ENCODE results near the gene ZNF831.

Gene ZNF831

DNA sequence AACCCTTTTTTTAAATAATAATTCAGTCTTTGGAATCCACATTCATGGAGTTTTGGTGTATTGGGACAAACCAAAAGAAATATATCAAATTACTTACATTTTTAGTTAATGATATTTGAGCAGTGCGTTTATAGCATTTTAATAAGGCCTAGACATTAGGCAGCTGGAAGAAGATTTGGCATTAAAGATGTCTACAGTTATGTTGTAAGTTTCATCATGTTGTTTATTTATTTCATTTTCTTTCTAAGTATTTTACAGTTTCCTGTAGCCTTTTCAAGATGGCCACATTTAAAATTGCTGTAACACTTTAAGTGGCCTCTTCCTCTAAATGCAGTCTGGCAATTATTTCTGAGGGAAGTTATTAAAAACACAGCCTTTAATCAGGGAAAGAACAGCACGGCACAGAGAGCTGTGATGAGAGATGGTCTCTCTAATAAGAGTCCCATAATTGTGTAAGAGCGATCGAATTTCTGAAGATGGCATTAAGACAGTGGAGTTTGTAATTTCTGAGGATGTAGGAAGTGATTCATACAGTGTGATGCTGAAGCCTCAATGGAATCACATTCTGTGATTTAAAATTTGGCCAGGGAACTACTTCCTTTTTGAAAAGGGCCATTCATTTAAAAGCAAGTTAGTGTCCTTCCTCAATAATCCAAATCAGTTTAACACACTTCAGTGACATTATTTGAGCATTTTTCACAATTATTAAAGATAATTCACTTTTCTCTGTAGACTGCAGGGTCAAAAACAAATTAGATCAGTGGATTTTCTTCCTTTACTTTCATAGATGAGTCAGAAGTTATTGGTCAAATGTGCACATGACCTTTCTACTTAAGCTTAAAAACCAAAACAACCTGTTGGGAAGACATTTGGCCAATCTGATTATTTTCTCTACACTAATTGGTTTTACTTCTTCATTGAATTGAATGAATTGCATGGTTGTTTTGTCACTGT, 84.4 kb downstream of the ZNF831 start:
- DNase-seq (ENCODE audit: low read depth): no peak

DNA sequence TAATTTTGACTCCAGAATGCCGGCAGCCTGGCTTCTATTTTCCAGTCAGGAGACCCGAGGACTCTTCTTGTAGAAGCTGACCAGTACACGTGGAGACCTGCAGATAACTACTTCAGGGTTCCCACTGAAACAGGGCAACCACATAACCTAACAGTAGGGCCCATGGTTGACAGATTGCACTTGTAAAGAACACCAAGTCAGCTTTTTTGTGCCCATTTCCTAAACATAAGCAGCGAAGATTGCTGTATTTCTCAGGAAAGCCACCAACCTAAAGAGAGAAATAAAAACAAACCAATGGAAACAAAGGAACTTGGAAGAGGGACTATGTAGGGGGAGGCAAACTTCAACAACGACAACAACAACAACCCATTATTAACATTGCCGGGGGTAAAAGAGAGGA, 86.7 kb downstream of the ZNF831 start:
- DNase-seq (ENCODE audit: low read depth): no peak

DNA sequence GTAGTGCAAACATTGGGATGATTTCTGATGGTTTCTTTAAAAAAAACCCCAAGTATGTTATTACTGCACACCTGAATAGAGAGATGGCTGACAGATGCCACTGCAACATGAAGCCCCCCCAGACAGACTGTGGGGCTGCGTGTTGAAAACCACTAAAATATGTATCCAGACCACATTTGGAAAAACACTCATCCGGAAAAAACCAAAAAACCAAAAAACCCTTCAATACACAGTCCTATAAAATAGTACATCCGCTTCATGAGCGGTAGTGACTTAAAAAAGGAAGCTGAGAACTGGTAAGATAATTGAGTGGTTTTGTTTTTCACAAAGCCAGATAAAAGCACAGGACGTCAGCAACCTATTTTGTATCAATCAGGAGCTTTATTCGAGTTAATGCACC, 89.7 kb downstream of the ZNF831 start:
- DNase-seq (ENCODE audit: low read depth): no peak

DNA sequence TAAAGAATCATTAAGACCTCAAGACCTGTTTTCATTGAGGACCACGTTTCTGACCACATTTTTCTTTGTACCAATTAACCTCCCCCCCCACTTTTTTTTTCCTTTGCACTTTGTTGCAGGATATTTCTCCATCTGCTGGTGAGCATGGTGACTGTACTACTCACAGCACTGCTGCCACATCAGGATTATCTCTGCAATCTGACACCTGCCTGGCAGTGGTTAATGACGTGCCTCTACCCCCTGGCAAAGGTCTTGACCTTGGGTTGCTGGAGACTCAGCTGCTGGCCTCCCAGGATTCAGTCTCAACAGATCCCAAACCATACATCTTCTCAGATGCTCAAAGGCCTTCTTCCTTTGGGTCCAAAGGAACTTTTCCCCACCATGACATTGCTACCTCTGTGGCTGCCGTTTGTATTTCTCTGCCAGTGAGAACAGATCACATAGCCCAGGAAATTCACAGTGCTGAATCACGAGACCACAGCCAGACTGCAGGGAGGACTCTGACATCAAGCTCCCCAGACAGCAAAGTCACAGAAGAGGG, 90.2 kb downstream of the ZNF831 start:
- DNase-seq (ENCODE audit: low read depth): no peak

DNA sequence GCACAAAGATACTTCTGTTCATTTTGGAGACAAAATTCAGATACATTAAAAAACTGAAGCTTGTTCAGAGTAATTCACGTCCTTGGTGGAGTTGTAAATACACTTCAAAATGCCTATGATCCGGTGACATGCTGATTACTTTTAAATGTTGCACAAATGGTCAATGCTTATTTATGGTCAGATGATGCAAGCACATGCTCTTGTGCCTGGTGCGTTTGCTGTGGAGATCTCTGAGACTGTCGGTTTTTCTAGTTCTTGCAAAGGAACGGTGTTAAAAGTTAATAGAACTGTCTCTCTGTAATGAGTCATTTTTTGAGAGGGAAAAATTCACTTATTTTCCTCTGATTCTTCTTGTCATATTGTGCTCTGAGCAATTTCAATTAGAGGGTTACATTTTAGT, 91.6 kb downstream of the ZNF831 start:
- no peak for DNase-seq (ENCODE audit: low read depth)

DNA sequence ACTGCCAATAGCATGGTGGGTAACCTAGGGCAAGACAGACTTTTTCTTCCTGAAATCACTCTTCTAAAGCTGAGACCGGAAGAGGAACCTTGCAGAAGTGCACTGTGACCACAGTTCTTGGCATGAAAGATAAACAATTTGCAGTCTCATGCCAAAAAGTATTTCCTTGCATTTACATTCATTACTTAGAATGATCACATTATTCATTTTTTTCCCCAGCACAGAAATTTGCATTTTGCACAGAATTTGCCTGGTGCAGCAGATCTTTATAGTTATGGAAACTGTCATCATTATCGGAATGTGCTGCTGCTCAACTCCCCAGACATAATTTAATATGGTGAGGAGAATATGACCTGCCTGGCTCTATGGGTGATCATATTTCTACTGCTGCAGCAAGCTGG, 94.6 kb downstream of the ZNF831 start:
- no peak for DNase-seq (ENCODE audit: low read depth)

DNA sequence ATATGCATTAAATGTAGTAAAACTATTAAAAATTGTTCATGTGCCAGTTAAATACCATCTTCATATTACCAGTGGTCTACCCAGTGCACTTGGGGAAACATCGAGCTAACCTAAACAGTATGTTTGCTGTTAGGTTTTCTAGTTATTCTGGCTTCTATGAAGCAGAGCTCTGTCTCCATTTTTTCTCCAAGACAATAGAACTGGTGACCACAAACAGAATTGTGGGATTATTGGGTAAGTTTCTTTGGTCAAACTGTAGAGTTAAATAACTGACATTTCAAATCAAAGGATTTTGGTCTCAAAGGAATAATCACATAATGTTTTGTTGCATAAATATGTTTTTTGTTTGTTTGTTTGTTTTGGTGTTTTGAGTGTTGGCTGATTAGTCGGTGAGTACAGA, 96.3 kb downstream of the ZNF831 start:
- DNase-seq (ENCODE audit: low read depth): no peak

DNA sequence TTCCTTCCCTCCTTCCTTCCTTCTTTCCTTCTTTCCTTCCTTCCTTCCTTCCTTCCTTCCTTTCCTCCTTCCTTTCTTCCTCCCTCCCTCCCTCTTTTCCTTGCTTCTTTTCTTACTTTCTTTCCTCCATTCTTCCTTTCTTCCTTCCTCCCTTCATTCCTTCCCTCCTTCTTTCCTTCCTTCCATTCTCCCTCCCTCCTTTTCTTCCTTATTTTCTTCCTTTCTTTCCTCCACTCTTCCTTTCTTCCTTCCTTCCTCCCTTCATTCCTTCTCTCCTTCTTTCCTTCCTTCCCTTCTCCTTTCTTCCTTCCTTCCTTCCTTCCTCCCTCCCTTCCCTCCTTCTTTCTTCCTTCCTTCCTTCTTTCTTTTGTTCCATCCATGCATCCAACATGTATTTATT, 101.7 kb downstream of the ZNF831 start:
- DNase-seq (ENCODE audit: low read depth): no peak

DNA sequence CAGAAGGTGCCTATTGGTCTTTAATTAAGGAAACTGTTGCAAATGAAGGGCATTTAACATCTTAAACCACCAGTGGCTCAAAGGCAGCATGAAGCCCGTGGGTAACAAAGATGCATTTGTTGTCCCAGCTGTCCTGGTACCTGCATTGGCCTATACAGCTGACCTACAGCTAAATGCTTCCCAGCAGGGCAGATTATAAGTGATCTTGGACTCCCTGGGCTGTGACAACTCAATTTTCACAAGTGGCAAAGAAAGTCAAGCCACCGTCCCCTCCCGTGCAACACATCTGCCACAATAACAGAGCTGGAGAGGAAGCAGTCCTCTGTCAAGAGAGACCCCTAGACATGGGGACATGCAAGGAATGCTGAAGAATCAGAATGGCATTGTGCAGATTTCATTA, 105.2 kb downstream of the ZNF831 start:
- DNase-seq (ENCODE audit: low read depth): no peak

DNA sequence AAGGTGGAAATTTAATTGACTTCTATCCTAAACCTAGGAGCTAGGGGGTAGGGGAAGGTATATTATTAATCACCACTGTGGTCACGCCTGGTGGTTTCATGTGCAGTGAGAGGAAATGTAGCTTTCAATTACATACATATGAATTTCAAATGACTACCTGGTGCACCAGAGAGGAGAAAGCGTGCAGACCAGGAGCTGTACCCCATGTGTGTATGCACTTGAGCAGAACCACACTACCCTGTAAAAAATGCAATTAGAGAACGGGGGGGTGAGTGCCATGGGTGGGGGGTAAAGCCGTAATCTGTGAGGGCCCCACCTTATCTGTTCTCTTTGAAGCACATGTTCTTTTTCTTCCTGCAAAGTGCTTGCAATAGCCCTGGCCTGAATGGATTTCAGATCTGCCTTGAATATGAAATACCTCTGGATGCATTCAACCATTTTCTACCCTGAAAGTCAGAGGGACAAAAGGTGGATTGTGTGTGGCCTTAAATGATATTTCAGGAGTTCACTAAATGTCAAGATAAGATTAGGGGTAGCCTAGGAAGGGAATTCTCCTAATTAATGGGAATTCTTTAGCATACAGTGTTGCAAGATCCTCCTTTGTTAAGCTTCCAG, 105.9 kb downstream of the ZNF831 start:
- no peak for DNase-seq (ENCODE audit: low read depth)

DNA sequence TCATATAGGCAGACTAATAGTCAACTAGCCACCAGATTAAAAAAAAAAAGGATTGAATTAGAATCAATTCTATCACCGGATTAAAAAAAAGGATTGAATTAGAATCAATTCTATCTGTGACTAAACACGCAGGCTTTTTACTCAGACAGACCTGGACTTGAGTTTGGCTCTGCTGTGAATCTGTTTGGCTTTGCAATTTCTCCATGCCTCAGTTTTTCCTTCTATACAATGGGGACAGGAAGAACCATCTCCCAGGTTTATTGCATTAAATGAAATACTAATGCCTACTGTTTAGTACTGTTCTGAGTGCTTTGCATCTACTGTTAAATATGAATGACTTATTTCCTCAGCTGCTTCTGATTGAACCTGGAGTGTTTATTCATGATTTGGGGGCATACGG, 106.8 kb downstream of the ZNF831 start:
- no peak for DNase-seq (ENCODE audit: low read depth)

DNA sequence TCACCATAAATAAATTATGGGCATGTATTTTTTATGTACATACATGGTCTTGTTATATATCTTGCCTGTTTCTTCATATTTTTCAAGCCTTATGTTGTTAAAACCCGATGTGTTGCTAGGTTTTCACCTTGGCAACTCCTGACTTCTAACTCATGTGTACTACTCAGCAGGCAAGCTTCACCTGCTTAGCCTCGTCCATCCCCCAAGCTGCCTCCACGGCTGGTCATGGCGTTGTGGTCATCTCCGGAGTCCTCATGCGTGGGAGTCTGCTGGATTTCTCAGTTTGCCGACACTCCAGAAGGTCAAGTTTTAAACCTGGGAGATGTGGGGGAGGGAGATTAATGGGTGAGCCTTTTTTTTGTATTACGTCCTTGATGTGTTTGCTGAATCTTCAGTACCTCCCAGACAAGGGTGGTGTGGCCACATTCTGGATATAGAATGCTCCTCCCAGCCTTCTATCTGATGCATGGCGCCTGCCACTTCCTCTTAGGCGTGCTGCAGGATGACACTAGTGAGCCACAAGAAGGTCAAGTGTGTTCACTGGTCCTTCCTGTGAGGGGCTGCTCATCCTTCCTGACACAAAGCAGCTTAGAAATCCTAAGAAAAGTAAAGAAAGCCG, 110.2 kb downstream of the ZNF831 start:
- no peak for DNase-seq (ENCODE audit: low read depth)

DNA sequence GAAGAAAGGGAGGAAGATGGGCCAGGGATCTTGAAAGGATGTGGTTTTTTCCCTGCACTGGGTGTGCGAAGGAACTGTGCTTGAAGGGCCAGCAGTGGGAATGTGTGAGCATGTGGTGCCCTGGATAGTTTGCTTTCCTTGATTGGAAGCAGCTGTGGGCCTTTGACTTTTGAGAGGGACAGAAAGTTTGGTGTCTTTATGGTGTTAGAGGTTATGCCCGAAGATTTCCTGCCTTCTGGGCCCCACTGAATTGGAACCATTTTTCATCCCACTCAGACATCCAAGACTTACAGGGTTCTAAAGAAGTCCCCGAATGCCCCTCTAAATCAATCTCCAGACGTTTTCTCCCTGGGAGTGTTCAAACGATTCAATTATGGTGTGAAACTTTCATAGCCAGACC, 113.3 kb downstream of the ZNF831 start:
- DNase-seq (ENCODE audit: low read depth): no peak

DNA sequence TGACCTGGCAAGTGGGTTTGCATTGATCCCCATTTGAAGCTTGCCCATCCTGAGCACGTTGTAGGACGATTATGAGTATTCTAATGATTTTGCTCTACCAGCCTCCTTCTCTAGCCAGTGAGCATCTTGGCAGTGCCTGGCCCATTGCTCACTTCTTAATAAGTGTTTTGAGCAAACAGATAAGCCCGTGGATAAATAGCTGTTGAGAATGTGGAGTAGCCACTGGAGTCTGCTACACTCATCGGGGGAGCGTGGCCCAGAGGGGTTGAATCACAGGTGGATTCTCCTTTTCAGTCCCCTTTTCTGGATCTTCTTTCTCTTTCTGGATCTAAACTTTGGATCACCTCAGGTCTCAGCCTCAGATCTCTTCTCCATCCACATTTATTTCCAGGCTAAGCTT, 120.8 kb downstream of the ZNF831 start:
- no peak for DNase-seq (ENCODE audit: low read depth)

DNA sequence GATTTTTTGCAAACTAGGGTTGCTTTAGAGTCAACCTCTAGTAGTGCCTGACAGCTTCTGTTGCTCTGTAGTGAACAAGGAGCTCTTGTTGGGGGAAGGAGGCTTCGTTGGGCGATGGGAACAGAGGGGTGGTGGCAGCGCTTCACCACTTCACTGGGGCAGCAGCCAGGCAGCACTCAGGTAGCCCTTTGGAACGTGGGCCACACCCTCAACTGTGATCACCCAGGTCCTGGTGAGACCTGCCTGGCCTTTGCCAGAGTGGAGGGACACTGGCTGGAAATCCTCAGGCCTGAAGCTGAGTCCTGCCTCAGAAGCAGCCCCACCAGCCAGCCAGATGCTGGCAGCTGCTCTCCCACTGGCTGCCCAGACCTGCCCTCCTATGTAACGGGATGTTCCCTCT, 126.4 kb downstream of the ZNF831 start:
- no peak for DNase-seq (ENCODE audit: low read depth)

DNA sequence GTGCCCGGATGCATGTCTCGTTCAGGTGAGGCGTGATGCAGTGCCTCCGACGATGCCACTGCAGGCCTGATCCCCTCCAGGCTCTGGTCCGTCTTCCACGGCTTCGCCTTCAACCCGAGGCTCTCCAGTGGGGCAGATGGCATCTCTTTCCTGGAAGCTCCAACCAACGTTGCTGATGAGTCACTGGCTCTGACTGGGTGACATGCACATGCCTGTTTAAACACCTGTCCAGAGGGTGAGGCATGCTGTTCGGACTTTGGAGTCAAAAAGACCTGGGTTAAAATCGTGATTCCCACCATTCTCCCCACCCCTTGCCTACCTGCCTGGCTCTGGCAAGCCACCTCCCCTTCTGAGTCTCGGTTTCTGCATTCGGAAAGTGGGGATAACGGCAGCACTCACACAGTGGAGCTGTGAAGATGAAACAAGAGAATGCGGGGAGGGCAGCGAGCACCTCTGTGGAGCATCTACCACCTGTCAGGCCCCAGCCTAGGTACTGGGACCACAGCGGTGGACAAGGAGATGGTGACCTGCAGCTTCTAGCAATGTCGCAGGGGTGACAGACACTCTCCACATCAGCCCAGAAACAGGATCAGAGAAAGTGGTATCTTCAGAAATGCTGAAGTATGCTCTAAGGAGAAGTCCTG, 128.2 kb downstream of the ZNF831 start:
- no peak for DNase-seq (ENCODE audit: low read depth)

DNA sequence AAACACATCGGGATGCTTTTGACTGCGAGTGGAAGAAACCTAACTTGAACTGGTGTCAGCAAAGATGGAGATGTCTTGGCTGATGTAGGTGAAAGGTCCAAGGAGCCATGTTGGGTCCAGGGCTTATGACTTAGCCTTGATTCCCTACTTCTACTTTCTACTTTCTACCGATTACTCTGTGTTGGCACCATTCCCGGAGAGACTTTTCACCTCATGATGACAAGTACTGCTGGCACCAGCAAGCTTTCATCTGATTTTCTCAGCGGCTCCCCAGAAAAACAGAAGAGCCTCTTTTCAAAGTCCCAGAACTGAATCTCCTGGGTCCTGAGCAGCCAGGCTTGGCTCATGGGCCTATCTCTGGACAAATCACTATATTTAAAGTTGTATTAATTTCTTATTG, 131.9 kb downstream of the ZNF831 start:
- DNase-seq (ENCODE audit: low read depth): no peak

DNA sequence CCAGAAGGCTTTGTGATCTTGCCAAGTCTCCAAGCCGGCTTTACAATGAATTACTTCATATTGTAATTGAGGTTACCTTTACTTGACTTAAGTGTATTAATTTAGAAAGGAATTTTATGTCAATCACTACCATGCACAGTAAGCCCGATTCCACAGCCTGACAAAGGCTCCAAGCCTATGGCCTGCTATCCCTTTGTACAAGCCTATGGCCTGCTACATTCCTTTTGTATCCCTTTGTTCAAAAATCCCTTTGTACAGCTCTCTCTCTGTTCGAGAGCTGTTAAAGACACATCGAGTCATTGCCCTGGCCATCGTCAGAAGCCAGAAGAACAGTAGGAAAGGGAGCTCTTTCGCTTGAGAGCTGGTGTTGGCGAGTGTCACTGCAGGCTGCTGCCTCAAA, 134.1 kb downstream of the ZNF831 start:
- no peak for DNase-seq (ENCODE audit: low read depth)

DNA sequence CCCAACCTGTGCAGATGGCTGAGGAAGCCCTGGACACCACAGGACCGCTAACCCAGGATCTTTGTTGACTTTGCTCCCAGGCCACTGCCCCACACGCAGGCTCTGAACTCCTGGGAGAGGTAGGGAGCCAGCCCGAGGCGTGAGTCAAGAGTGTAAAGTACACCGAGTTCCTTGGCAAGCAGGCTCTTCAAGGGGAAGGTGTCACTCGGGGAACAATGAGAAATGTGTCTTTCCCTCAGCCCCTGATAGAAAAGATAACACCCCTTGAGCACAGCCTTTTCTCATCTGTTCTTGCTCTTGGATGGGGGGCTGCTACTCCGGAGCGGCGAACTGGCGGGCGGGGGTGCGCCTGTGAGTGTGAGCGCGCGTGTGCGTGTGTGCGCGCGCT, 136.3 kb downstream of the ZNF831 start:
- no peak for DNase-seq (ENCODE audit: low read depth)

DNA sequence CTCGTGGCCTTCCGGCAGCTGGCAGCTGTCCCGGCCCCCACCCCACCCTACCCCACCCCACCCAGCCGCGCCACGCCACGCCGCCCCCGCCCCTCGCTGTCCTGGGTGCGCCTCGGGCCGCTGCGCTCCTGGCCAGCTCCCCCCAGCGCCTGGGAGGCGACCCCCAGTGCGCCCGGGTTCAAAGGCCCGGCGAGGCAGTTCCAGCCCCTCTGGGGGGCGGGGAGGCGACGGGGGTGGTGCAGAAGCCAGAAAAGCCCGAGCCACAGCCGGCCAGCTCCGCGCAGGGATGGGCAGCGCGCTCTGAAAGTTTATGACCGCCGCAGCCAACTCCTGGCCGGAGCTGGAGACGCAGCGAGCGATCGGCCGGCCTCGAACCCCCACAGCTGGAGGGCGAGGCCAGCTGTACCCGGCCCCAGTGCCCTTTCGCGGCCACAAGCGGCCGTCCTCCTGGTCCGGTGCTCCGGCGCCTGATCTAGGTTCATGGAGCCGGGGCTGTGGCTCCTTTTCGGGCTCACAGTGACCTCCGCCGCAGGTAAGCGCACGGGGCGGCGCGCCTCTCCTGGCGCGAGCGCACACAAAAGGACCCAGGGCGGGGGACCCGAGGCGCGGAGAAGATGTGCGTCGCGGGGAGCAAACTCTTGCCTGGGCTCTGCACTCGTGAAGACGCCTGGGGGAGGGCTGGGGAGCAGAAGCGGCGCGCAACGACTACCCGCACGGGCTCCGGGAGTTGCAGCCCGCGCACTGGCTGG, 136.9 kb downstream of the ZNF831 start, which contains the start of gene EDN3:
TSS of gene EDN3 (plus strand) at position 279 of the 749 bp plus-strand sequence. CDS start at position 481, 202 bp downstream.
- DNase-seq (ENCODE audit: low read depth): no peak

DNA sequence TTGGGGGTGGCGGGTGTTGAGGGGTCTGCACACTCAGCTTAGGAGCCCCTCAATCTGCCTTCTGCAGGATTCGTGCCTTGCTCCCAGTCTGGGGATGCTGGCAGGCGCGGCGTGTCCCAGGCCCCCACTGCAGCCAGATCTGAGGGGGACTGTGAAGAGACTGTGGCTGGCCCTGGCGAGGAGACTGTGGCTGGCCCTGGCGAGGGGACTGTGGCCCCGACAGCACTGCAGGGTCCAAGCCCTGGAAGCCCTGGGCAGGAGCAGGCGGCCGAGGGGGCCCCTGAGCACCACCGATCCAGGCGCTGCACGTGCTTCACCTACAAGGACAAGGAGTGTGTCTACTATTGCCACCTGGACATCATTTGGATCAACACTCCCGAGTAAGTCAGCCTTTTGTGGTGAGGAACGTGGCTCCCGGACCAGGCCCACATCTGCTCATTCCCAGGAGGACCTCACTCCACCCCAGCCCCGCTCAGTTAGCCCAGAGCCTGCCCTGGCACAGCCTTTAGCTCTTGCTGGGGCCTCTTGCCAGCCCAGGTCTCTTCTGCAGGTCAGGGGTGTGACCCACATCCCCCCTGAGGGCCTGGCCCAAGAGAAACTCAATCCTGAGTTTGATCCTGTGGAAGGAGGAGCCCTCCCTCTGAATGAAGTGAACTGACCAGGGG, 137.9 kb downstream of the ZNF831 start:
- no peak for DNase-seq (ENCODE audit: low read depth)
